Left ventricle myocardium superior (tissue), 1 donor: ENCODE results near the gene TRIP12. TPM values are rescaled to one million over a fixed set of nuclear protein-coding genes. Genes with fewer than 3 reads are reported as not detected.

Experiments
- total RNA-seq: library from RNA; stranded (reverse); fragmentation: NEBNext Ultra II Directional; extraction: Animal tissue kit (Norgen Biotek cat#: 25700); gene quantifications from one replicate; pipeline ENCODE4 v1.2.1, GENCODE V29; 2021
- donor health status: DM: no; HTN: yes; CAD: no; lungs with severe emphysema.

Gene TRIP12
- total RNA-seq, 1 donor from 2014 or later: 194 TPM

Other genes with a start within 250 kb of the TRIP12 start
- gene DNER, start 207.5 kb downstream of the TRIP12 start, total RNA-seq: 1.6 TPM
- gene FBXO36, start 494 bp upstream of the TRIP12 start, total RNA-seq: 0.55 TPM
- gene SLC16A14, start 146.9 kb upstream of the TRIP12 start, total RNA-seq: 4.0 TPM